Measurements from ENCODE around the gene GPR68. TPM values are rescaled to one million over a fixed set of nuclear protein-coding genes. Genes with fewer than 3 reads are reported as not detected.

The GPR68 gene
- total RNA-seq, 4 donors from 2014 or later, result 0.13 to 0.73 (median 0.42) TPM; not detected in 1

DNA sequence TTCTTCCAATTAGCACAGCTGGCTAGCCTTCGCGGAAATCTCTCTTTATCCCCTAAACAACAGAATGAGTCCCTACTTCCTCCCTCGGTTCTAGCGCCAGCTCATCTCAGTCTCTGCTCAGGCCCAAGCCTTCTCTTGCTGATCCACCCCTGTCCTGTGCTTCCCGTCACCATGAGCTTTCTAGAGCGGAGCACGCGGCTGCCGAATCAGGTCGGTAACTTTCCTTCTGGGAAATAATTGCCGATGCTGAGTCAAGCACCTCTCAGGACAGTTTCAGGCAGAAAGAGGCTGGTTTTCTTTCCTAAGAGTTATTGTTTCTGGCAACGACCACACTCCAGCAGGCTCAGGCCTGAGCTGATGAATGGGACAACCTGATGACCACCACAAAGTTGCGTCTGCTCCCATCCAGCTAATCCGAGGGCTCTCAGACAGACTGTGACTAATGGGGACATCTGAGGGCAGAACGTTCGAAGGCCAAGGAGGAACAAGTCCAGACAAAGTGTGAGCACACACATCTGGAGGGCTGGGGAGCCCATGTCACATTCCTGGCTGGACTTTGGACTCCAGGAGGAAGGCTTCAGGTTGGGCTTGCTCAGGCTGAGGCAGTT, 13.6 kb upstream of the GPR68 start:
- H3K27me3 ChIP-seq, result no peaks in the 10 kb centered on the region
- peak; percentile 23 to 42 for DNase-seq
- no peaks in the 10 kb centered on the region for H3K36me3 ChIP-seq
- intact Hi-C loops (cut with DNase I), result no loop called here
- no peak for TF ChIP-seq POLR2A (IDR thresholded peaks at IDR 0.05)
- TF ChIP-seq CTCF (IDR thresholded peaks at IDR 0.05), result no peak
- no peaks in the 10 kb centered on the region for H3K9me3 ChIP-seq
- H3K4me3 ChIP-seq (replicated peaks in 1 of 3), result no peak overlapping the region
- no peak overlapping the region for H3K27ac ChIP-seq
- 50 to 51% methylated on average over 16 of the region's 16 CpGs for WGBS, 2 donors
- peaks cover 0 to 5% of the 10 kb centered on the region in 2 donors for H3K4me1 ChIP-seq

DNA sequence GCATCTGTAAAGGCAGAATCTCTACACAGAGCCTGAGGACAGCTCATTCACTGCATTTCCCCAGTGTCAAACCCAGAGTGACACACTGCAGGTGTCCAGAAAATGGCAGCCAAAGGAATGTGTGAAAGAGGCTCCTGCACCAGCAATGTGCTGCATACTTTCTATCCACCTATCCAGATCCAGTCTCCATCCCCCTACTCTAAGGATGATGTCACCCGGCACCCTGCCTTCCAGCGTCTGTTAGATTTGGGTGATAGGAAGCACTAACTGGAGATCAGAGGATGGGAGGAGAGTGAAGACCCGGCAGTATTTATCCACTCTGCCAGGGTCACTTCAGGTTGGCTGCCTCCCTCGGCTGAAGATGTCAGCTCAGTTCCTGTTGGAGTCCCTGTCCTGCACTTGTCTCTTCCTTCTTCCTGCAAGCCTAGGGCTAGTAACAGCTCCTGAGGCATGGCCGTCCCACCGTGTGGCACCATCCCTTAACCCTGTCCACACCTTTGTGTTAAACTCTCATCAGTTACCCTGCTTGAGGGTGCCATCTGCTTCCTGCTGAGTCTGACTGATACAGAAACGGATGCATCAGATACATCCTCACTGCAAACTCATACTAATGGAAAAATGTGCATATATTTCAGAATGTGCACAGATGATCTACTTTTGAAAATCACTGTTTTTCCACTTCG, 13.0 kb upstream of the GPR68 start:
- Histone ChIP-seq H3K36me3 (no peaks in the 10 kb centered on the region), H3K27me3 (no peaks in the 10 kb centered on the region), H3K9me3 (no peaks in the 10 kb centered on the region), H3K4me3 (replicated peaks in 1 of 3) (no peak overlapping the region), H3K27ac (no peak overlapping the region), H3K4me1 (peaks cover 5 to 10% of the 10 kb centered on the region in 2 donors)
- intact Hi-C loops (cut with DNase I), result no loop called here
- TF ChIP-seq CTCF (IDR thresholded peaks at IDR 0.05), result no peak
- no peak for TF ChIP-seq POLR2A (IDR thresholded peaks at IDR 0.05)
- whole genome bisulfite sequencing, 2 donors, result 65 to 70% methylated on average over 8 of the region's 8 CpGs
- DNase-seq, result no peak

DNA sequence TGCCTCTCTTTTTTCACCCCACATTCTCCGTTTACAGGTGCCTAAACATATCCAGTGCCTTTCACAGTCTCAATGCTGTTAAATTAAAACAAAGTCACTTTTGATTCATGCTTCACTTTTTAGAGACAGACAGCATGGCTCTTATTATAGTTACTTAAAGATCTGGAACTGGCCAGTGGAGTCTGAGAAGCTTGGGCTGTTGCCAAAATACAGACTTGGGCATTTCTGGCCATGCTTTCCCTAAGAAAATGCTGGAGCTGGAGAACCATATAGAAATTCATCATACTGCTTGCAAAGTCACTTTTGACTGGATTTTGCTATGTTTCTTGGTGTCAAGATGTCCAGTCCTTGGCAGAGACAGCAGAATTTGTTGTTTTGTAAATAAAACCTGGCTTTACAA, 12.2 kb upstream of the GPR68 start:
- intact Hi-C loops (cut with DNase I), result no loop called here
- no peak for DNase-seq
- H3K4me3 ChIP-seq (replicated peaks in 1 of 3), result no peak overlapping the region
- no peaks in the 10 kb centered on the region for H3K36me3 ChIP-seq
- WGBS, 2 donors, result 50 to 61% methylated on average over 1 of the region's 1 CpG
- no peak for TF ChIP-seq POLR2A (IDR thresholded peaks at IDR 0.05)
- no peak for TF ChIP-seq CTCF (IDR thresholded peaks at IDR 0.05)
- H3K27me3 ChIP-seq, result no peaks in the 10 kb centered on the region
- peaks cover 5 to 10% of the 10 kb centered on the region in 2 donors for H3K4me1 ChIP-seq
- no peak overlapping the region for H3K27ac ChIP-seq
- no peaks in the 10 kb centered on the region for H3K9me3 ChIP-seq

GRCh38 chr14:91255026-91255695, 10.7 kb upstream of the GPR68 start:
- H3K4me3 ChIP-seq (replicated peaks in 1 of 3), result no peak overlapping the region
- DNase-seq, result no peak
- intact Hi-C loops (cut with DNase I), result no loop called here
- H3K27me3 ChIP-seq, result no peaks in the 10 kb centered on the region
- H3K4me1 ChIP-seq, result peaks cover 5 to 16% of the 10 kb centered on the region in 2 donors
- H3K36me3 ChIP-seq, result no peaks in the 10 kb centered on the region
- no peak for TF ChIP-seq CTCF (IDR thresholded peaks at IDR 0.05)
- TF ChIP-seq POLR2A (IDR thresholded peaks at IDR 0.05), result no peak
- no peak overlapping the region for H3K27ac ChIP-seq
- WGBS, 2 donors, result 82 to 90% methylated on average over 9 of the region's 9 CpGs
- H3K9me3 ChIP-seq, result no peaks in the 10 kb centered on the region

DNA sequence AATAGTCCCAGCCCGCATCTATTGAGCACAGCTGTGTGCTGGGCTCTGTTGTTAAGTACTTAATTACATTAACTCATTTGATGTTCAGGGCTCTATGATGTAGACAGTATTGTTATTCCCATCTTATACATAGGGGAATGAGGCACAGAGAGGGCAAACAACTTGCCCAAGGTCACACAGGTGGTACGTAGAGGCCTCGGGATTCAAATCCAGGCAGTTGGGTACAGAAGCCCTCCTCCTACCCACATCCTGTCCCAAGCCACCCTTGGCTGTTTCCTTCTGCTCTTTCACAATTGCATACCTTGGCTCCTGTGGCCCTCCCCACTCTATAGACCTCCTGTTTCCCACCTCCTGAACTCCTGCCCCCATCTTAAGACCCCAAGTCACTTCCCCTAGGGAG, 10.0 kb upstream of the GPR68 start:
- TF ChIP-seq POLR2A (IDR thresholded peaks at IDR 0.05), result no peak
- TF ChIP-seq CTCF (IDR thresholded peaks at IDR 0.05), result no peak
- peaks cover 5 to 18% of the 10 kb centered on the region in 2 donors for H3K4me1 ChIP-seq
- H3K36me3 ChIP-seq, result no peaks in the 10 kb centered on the region
- WGBS, 2 donors, result 85 to 96% methylated on average over 3 of the region's 3 CpGs
- intact Hi-C loops (cut with DNase I), result no loop called here
- no peak overlapping the region for H3K27ac ChIP-seq
- no peaks in the 10 kb centered on the region for H3K9me3 ChIP-seq
- H3K27me3 ChIP-seq, result no peaks in the 10 kb centered on the region
- DNase-seq, result no peak
- no peak overlapping the region for H3K4me3 ChIP-seq (replicated peaks in 1 of 3)
